Epidermal melanocyte (primary cell): Measurements from ENCODE around the gene GSE1.

Source experiments
- DNase-seq: peaks from one replicate; pipeline ENCODE4 v3.0.0; 2011; ENCODE audit warnings: low spot score; ENCODE audit not compliant: insufficient read length

Gene GSE1

DNA sequence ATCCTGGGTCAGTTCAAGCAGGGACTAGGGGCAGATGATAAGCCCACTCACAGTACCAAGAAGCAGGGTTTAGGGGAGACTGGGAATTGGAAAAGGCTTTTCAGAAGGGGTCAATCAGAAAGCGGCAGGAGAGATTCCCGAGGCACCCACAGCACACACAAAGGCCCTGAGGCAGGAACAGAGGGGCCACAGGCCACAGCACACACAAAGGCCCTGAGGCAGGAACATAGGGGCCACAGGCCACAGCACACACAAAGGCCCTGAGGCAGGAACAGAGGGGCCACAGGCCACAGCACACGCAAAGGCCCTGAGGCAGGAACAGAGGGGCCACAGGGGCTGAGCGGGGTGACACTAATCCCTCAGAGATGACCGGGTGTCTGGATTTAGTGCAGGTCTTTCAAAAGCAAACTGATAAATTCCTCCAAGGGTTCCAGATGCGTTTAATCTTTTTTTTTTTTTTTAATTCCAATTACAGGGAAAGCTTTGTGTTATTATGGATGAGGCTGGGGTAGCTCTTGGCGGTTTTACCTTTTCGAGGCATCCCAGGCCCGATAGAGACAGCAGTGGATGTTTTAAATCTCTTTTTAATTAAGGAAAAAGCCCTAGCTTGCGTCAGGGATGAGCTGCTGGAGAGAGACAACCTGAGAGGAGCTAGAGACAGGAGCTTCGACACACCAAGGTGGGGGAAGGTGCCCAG lies 106.6 kb downstream of the GSE1 start:
- DNase-seq: no peak

DNA sequence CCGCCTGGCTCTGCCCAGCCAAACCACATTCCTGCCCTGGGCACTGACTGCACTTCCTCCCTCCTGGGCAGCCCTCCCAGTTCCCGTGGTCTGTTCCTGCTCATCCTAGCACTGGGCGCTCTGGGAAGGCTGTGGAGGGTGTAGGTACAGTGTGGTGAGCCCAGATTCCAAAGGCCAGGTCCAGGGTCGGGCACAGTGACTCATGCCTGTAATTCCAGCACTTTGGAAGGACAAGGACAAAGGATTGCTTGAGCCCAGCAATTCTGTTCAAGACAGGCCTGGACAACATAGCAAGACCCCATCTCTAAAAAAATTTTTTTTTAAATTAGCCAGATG lies 107.1 kb downstream of the GSE1 start:
- DNase-seq: no peak

DNA sequence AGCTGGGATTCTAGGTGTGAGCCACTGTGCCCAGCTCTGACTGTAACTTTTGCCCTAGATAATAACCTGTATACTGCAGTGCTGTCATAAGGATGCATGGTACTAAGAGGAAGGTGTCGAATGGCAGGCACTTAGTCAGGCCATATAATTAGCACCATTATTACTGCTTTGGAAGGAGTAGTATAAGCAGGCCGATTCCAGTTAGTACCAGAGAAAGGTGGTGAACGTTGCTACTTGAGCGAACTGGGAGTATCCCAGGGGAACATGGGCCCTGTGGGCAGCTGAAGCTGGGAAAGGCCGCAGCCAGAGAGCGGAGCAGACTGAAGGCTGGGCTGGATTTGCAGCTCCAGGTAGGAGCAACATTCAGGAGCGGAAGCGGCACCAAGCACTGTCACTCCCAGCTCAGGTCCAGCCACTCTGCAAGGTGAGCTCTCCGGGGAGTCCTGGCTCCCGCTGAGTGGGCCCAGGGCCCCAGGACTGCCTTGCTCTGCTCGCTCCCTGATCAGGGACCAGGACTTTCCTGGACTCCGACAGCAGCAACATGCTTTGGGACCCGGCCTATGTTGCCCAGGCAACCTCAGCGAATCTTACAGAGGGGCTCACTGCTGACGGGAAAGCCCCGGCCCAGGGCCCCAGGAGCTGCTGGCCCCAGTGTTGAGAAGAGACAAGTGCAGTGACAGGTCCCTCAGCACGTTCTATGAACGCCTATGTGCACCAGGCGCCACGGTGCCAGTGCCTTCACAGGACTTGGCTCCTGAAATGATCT lies 109.2 kb downstream of the GSE1 start:
- no peak for DNase-seq

DNA sequence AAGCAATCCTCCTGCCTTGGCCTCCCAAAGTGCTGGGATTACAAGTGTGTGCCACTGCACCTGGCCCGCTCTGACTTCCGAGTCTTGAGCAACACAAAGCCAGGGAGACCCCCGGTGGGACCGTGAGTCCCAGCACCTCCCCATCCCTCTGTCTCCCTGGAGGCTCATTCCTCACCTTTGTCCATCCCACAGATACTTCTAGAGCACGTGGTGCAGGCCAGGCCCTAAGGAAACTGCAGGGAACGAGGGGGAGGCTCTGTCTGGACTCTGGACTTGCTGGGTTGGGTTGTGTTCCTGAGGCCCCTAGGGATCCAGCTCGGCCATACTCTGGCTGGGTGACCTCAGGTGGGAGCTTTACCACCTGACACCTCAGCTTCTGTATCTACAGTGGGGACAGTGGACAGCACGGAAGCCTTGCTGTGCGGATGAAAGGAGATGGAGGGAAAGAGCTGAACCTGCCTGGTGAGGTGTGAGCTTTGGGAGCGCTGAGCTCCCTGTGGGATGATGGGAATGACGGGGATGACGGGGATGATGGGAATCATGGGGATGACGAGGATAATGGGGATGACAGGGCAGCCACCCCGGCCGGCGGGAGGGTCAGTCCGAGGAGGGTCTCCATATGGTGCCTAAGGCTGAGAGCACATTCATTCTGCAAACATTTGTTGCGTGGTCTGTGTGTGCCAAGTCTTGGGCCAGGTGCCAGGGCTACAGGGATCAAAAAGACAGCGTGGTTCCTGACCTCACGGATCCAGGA lies 111.2 kb downstream of the GSE1 start:
- no peak for DNase-seq

DNA sequence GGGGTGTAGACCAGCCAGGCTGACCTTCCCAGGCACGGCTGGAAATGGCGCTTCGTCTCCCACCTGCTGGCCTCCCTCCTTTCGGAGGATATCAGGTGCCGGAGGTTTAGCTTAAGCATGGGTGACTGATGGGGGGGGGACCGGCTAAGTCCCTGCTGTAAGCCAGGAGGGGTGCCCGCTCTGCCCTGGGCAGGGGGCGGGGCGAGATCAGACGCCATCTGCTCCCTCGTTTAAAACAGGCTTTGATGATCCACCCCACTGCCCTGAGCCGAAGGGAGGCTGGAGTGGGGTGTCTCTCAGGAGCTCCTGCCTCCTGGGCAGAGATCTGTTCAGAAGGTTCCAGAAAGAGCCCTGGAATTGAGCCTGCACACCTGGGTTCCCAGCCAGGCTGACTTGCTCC lies 111.8 kb downstream of the GSE1 start:
- DNase-seq: no peak
